Ectodermal cell (in vitro differentiated cells): ENCODE results near the gene SIK3.

Experiments
- H3K27ac ChIP-seq: 2 replicates; pipeline ENCODE4 v1.7.0; 2013; ENCODE audit warnings: mild to moderate bottlenecking, low read depth, low read length; ENCODE audit not compliant: insufficient read depth, poor library complexity, severe bottlenecking
- H3K27me3 ChIP-seq: 2 replicates; pipeline ENCODE4 v1.7.0; 2013; ENCODE audit warnings: mild to moderate bottlenecking, low read length; ENCODE audit not compliant: insufficient read depth, control insufficient read depth, poor library complexity, severe bottlenecking
- H3K36me3 ChIP-seq: one replicate; pipeline ENCODE4 v1.7.0; 2013; ENCODE audit warnings: low read length; ENCODE audit not compliant: control insufficient read depth, insufficient read depth
- H3K4me1 ChIP-seq: one replicate; pipeline ENCODE4 v1.7.0; 2013; ENCODE audit warnings: low read length; ENCODE audit not compliant: control insufficient read depth, insufficient read depth
- H3K4me3 ChIP-seq: 2 replicates; pipeline ENCODE4 v1.7.0; 2013; ENCODE audit warnings: low read depth, low read length, control low read depth; ENCODE audit not compliant: insufficient read depth
- H3K9me3 ChIP-seq: 2 replicates; pipeline ENCODE4 v1.7.0; 2013; ENCODE audit warnings: mild to moderate bottlenecking, low read length, moderate library complexity; ENCODE audit not compliant: control insufficient read depth
- WGBS, 2 experiments: methylation state at CpG; one replicate each; pipeline ENCODE4 v1.1.7; 2013; ENCODE audit warnings: missing lambda C conversion rate in 2 of 2; 5-methylcytosine and 5-hydroxymethylcytosine counted together

Gene SIK3

GRCh38 chr11:116832350-116833290 is 265.6 kb downstream of the SIK3 start:
- Histone ChIP-seq H3K4me3 (no peak overlapping the region), H3K27ac (no peak overlapping the region), H3K27me3 (peaks cover 12% of the 10 kb centered on the region), H3K36me3 (no peaks in the 10 kb centered on the region), H3K4me1 (peaks cover 20% of the 10 kb centered on the region), H3K9me3 (no peaks in the 10 kb centered on the region)
- 84 to 87% methylated on average over 12 of the region's 13 CpGs for WGBS, 2 experiments

DNA sequence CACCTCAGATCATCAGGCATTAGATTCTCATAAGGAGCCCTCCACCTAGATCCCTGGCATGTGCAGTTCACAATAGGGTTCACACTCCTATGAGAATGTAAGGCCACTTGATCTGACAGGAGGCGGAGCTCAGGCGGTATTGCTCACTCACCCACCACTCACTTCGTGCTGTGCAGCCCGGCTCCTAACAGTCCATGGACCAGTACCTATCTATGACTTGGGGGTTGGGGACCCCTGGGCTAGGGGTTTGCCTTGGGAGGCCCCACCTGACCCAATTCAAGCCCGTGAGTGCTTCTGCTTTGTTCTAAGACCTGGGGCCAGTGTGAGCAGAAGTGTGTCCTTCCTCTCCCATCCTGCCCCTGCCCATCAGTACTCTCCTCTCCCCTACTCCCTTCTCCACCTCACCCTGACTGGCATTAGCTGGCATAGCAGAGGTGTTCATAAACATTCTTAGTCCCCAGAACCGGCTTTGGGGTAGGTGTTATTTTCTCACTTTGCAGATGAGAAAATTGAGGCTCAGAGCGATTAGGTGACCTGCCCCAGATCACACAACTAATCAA is 266.4 kb downstream of the SIK3 start:
- H3K4me1 ChIP-seq, result peaks cover 15% of the 10 kb centered on the region
- H3K27me3 ChIP-seq, result peaks cover 12% of the 10 kb centered on the region
- no peaks in the 10 kb centered on the region for H3K36me3 ChIP-seq
- no peaks in the 10 kb centered on the region for H3K9me3 ChIP-seq
- 92 to 94% methylated on average over 6 to 7 of the region's 7 CpGs for WGBS, 2 experiments
- H3K27ac ChIP-seq, result no peak overlapping the region
- H3K4me3 ChIP-seq, result no peak overlapping the region

DNA sequence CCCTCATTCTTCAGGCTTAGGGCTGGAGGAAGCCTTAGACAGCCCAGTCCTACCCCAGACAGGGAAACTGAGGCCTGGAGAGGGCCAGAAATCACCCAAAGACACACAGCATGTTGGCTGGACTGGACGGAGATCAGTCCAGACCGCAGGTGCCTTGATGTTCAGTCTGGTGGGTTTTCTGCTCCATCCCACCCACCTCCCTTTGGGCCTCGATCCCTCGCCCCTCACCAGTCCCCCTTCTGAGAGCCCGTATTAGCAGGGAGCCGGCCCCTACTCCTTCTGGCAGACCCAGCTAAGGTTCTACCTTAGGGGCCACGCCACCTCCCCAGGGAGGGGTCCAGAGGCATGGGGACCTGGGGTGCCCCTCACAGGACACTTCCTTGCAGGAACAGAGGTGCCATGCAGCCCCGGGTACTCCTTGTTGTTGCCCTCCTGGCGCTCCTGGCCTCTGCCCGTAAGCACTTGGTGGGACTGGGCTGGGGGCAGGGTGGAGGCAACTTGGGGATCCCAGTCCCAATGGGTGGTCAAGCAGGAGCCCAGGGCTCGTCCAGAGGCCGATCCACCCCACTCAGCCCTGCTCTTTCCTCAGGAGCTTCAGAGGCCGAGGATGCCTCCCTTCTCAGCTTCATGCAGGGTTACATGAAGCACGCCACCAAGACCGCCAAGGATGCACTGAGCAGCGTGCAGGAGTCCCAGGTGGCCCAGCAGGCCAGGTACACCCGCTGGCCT is 267.9 kb downstream of the SIK3 start:
- no peak overlapping the region for H3K27ac ChIP-seq
- peaks cover 8% of the 10 kb centered on the region for H3K27me3 ChIP-seq
- WGBS, 2 experiments, result 94 to 95% methylated on average over 17 of the region's 17 CpGs
- H3K4me1 ChIP-seq, result peaks cover 13% of the 10 kb centered on the region
- H3K36me3 ChIP-seq, result no peaks in the 10 kb centered on the region
- no peak overlapping the region for H3K4me3 ChIP-seq
- no peaks in the 10 kb centered on the region for H3K9me3 ChIP-seq

GRCh38 chr11:116829525-116830183 is 268.6 kb downstream of the SIK3 start, which contains the start of gene APOC3:
Gene APOC3, plus strand, starts transcription at chr11:116829907. Its CDS starts 676 bp downstream, at chr11:116830583.
- WGBS, 2 experiments, result 81 to 86% methylated on average over 9 of the region's 9 CpGs
- Histone ChIP-seq H3K4me1 (peaks cover 13% of the 10 kb centered on the region), H3K36me3 (no peaks in the 10 kb centered on the region), H3K27me3 (peaks cover 1% of the 10 kb centered on the region), H3K9me3 (no peaks in the 10 kb centered on the region), H3K4me3 (no peak within 1 kb of the TSS), H3K27ac (no peak within 1 kb of the TSS)

DNA sequence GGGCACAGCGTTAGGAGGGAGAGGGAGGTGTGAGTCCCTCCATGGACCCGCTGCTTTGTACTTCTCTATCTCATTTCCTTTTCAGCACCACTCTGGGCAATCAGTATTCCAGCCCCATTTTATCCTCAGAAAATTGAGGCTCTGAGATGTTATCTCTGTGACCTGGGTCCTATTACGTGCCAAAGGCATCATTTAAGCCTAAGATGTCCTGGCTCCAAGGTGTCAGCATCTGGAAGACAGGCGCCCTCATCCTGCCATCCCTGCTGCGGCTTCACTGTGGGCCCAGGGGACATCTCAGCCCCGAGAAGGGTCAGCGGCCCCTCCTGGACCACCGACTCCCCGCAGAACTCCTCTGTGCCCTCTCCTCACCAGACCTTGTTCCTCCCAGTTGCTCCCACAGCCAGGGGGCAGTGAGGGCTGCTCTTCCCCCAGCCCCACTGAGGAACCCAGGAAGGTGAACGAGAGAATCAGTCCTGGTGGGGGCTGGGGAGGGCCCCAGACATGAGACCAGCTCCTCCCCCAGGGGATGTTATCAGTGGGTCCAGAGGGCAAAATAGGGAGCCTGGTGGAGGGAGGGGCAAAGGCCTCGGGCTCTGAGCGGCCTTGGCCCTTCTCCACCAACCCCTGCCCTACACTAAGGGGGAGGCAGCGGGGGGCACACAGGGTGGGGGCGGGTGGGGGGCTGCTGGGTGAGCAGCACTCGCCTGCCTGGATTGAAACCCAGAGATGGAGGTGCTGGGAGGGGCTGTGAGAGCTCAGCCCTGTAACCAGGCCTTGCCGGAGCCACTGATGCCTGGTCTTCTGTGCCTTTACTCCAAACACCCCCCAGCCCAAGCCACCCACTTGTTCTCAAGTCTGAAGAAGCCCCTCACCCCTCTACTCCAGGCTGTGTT is 269.4 kb downstream of the SIK3 start:
- Histone ChIP-seq H3K4me1 (peaks cover 13% of the 10 kb centered on the region), H3K9me3 (no peaks in the 10 kb centered on the region), H3K27ac (no peak overlapping the region), H3K36me3 (no peaks in the 10 kb centered on the region), H3K27me3 (no peaks in the 10 kb centered on the region), H3K4me3 (no peak overlapping the region)
- 74 to 80% methylated on average over 14 of the region's 16 CpGs for WGBS, 2 experiments

- H3K36me3 ChIP-seq, result no peaks in the 10 kb centered on the region
- no peaks in the 10 kb centered on the region for H3K9me3 ChIP-seq
- no peak overlapping the region for H3K27ac ChIP-seq
- 95% methylated on average over 6 of the region's 6 CpGs for WGBS, 2 experiments
- no peak overlapping the region for H3K4me3 ChIP-seq
- no peaks in the 10 kb centered on the region for H3K27me3 ChIP-seq
- H3K4me1 ChIP-seq, result peaks cover 18% of the 10 kb centered on the region
Measured at GRCh38 chr11:116827461-116827860, 270.8 kb downstream of the SIK3 start.

GRCh38 chr11:116826751-116827431 is 271.3 kb downstream of the SIK3 start:
- Histone ChIP-seq H3K9me3 (no peaks in the 10 kb centered on the region), H3K4me3 (no peak overlapping the region), H3K36me3 (no peaks in the 10 kb centered on the region), H3K27me3 (no peaks in the 10 kb centered on the region), H3K4me1 (peaks cover 18% of the 10 kb centered on the region), H3K27ac (no peak overlapping the region)
- 87 to 89% methylated on average over 9 of the region's 9 CpGs for WGBS, 2 experiments

- Histone ChIP-seq H3K27ac (no peak overlapping the region), H3K4me3 (no peak overlapping the region), H3K4me1 (peaks cover 18% of the 10 kb centered on the region), H3K36me3 (no peaks in the 10 kb centered on the region), H3K27me3 (no peaks in the 10 kb centered on the region), H3K9me3 (no peaks in the 10 kb centered on the region)
- WGBS, 2 experiments, result 86% methylated on average over 22 of the region's 22 CpGs
Measured at GRCh38 chr11:116825854-116826750, 272.1 kb downstream of the SIK3 start.
